Subcutaneous adipose tissue (tissue), 4 donors: ENCODE data around the gene LRRC7. TPM values are rescaled to one million over a fixed set of nuclear protein-coding genes. Genes with fewer than 3 reads are reported as not detected.

Experiments
- total RNA-seq, 4 donors: library from RNA; depleted of rRNA; stranded (reverse); fragments of >200 nt; gene quantifications; one replicate each; pipeline ENCODE4 v1.1.0, GENCODE V29; 2016
- TF ChIP-seq, protein P1 (sequence below): fragments of 450-650 bp; IDR thresholded peaks from one replicate; pipeline ENCODE4 v1.5.1; 2016; ENCODE audit warnings: low read depth, mild to moderate bottlenecking, control low read depth, antibody characterized with exemption, moderate library complexity

The LRRC7 gene
- not detected for total RNA-seq

DNA sequence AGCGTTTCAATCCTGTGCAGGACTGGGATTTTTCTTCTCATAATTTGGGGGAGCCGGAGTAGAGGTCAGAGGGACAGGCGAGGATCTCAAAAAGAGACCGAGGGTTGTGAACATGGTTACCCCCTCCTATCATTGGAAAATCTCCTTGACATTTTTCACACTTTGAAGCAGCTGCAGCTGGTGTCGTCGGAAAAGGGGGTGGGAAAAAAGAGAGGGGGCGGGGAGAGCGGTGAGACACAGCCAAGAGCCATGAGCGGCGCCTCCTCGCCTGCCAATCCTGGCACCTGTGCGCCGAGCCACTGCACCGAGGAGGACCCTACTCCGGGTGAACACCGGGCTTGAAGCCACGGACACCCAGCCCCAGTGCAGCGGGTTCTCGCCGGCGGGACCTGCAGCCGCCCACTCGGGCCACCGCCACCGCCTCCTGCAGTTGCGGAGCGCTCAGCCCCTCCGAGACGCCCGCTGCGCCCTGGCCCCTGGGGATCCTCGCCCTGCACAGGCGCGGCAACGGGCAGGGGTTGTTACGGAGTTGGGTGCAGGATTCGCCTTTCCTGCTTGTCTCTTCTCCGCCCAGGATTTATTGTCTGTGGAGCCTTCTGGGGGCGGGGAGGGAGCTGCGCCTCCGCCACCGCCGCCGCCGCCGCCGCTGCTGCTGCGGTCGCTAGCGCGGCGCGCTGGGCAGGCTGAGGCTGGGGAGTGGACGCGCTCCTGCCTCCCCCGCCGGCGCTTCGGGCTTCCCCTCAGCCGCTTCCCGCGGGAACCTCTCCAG is at the start of gene LRRC7:
Gene LRRC7, plus strand, starts transcription at position 271 of the 769 bp plus-strand sequence. CDS start 718 bp downstream, outside the sequence.
- TF ChIP-seq, protein P1, sequence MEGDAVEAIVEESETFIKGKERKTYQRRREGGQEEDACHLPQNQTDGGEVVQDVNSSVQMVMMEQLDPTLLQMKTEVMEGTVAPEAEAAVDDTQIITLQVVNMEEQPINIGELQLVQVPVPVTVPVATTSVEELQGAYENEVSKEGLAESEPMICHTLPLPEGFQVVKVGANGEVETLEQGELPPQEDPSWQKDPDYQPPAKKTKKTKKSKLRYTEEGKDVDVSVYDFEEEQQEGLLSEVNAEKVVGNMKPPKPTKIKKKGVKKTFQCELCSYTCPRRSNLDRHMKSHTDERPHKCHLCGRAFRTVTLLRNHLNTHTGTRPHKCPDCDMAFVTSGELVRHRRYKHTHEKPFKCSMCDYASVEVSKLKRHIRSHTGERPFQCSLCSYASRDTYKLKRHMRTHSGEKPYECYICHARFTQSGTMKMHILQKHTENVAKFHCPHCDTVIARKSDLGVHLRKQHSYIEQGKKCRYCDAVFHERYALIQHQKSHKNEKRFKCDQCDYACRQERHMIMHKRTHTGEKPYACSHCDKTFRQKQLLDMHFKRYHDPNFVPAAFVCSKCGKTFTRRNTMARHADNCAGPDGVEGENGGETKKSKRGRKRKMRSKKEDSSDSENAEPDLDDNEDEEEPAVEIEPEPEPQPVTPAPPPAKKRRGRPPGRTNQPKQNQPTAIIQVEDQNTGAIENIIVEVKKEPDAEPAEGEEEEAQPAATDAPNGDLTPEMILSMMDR, result no peak

DNA sequence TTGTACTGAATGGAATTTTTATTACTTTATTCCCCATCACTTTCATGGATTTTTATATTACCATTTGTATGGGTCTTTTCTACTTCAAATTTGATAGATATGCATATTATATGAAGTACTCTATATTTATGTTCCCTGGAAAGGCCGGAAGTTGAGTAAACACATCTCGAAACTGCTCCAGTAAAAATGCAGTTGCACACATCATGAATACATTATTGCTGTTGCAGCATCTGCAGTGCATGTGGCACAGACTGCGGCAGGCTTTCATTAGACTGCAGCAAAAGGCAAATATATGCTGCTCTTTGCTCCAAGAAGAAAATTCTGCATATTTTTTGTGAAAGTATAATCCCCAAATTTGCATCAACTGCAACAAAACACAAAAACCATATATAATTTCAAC is 48.7 kb upstream of the LRRC7 start:
- TF ChIP-seq, protein P1, result no peak

DNA sequence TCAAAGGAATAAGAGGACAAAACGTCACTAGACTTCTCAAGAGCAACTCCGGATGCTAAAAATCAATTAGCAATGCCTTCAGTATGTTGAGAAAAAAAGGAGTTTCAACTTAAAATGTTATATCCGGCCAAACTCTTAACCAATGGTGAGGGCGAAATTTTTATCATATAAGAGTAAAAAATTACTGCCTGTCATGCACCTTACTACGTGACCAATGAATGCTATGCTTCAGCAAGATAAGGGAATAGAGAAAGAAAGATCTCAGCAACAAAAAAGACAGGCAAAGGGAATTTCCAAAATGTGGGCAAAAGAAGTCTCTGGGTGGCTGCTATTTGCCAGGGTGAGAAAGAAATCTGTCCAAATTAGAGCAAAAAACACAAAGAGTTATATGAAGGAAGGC is 47.4 kb upstream of the LRRC7 start:
- TF ChIP-seq, protein P1, result no peak

DNA sequence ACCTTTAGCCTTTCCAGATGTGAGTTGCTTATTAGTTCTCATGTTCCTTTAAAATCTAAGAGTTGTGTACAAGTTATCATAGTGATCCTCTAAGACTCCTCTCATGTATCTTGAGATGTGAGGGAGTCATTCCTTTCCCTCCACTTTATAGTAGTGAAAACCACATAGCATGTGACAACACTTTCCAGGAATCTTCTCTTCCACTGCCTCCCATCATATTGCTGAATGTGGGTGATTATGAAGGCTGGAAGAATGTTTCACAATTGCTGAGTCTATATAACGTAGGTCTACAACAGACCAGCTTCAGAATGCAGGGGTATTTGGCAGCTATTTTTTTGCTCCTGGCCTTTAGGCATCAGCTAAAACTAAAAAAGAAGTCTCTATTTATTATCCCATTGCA is 44.7 kb upstream of the LRRC7 start:
- TF ChIP-seq, protein P1, result no peak

DNA sequence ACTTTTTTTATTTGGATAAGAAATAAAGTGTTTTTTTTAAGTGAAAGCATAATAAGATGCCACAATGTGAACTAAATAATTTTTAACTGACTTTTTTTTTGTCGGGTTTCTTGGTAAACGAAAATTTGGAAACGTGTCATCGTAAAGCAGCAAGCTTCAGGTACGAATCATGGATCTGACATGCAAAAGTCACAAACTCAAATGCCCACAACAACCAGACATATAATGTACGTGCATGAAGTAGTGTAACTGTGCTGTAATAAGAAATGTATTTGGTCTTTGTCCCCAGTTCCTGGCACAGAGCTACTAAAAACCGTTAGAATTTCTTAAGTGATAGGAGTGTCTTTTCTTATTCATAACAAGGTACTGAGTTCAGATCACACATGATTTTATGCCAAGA is 44.3 kb upstream of the LRRC7 start:
- TF ChIP-seq, protein P1, result no peak

DNA sequence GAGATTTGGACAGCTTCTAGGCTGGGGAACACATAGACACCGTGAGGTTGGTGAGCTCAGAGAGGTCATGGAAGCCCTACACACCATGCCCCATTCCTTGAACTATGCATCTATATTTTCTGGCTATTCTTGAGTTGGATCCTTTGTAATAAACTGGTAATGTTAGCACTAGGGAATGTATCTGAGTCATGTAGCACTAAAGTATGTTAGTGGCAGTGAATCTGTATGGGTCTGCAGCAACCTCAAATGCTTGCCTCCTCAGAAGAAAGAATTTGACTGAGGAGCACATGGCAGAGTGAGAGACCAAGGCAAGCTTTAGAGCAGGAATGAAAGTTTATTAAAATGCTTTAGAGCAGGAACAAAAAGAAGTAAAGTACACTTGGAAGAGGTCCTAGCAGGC is 43.7 kb upstream of the LRRC7 start:
- TF ChIP-seq, protein P1, result no peak

DNA sequence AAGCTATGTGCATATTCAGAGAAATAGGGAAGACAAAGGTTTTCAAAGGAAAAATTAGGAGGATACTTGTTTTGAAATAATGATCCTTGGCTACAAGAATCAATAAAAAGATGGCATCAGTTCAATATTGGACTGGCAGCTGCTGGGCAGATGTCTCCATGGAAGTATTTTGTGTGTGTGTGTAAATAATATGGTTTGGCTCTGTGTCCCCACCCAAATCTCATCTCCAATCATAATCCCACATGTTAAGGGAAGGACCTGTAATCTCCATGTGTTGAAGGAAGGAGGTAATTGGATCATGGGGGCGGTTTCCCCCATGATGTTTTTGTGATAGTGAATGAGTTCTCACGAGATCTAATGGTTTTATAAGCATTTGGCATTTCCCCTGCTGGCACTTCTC is 40.4 kb upstream of the LRRC7 start:
- TF ChIP-seq, protein P1, result no peak
